NCI-H2107 treated with DMSO at 0.1 percent for 48 hours (cell line): Measurements from ENCODE around the gene NXNL1.
"Not testable (repeated sequence)": the region's sequence is repeated elsewhere in the genome, so short reads cannot be mapped to it uniquely, and the experiment has no call there.

Experiments used
- DNase-seq: peaks from one replicate; lab custom pipeline; 2025; ENCODE audit not compliant: unreplicated experiment; lab: John Stamatoyannopoulos, UW

The NXNL1 gene, protein sequence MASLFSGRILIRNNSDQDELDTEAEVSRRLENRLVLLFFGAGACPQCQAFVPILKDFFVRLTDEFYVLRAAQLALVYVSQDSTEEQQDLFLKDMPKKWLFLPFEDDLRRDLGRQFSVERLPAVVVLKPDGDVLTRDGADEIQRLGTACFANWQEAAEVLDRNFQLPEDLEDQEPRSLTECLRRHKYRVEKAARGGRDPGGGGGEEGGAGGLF

DNA sequence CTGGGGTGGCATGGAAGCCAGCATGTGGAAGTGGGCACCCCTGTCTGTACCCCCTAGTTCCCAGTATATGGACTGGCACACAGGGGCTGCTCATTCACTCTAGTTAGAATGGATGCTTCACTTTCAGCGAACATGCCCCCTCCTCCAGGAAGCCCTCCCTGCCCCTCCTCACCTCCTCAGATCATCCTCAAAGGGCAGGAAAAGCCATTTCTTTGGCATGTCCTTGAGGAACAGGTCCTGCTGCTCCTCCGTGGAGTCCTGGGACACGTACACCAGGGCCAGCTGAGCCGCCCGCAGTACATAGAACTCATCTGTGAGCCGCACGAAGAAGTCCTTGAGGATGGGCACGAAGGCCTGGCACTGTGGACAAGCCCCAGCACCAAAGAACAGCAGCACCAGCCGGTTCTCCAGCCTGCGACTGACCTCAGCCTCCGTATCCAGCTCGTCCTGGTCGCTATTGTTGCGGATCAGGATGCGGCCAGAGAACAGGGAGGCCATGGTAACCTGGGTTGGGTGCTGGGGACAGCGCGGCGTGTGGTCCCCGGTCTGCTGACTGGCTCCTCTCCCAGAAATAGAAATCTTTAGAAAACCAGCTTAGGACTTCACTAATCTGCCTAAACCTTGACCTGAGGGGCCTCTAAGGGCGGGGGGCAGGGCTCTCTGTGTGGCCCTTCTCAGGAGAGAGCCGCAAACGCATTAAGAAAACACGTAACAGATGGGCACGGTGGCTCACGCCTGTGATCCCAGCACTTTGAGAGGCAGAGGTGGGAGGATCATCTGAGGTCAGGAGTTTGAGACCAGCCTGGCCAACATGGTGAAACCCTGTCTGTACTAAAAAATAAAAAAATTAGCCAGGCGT, at the start of gene NXNL1:
TSS of gene NXNL1 (minus strand) at position 555 of the 859 bp plus-strand sequence. CDS start at position 498, 57 bp downstream.
- DNase-seq, result no peak

DNA sequence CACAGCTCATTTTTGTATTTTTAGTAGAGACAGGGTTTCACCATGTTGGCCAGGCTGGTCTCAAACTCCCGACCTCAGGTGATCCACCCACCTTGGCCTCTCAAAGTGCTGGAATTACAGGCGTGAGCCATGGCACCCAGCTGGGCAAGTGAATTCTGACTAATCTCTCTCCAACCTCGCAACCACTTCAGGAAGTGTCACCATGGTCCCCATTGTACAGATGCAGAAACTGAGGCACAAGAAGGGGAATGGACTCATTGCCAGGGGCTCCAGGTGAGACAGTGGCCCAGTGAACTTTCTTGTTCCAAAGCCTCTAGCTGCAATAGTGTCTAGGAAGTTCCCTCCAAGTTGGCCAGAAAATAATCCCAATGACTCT, 47.8 kb upstream of the NXNL1 start:
- DNase-seq, result not testable (repeated sequence)

- DNase-seq, result no peak
Observed at GRCh38 chr19:17506745-17507144, 46.0 kb upstream of the NXNL1 start.

GRCh38 chr19:17505223-17505622, 44.5 kb upstream of the NXNL1 start:
- no peak for DNase-seq

DNA sequence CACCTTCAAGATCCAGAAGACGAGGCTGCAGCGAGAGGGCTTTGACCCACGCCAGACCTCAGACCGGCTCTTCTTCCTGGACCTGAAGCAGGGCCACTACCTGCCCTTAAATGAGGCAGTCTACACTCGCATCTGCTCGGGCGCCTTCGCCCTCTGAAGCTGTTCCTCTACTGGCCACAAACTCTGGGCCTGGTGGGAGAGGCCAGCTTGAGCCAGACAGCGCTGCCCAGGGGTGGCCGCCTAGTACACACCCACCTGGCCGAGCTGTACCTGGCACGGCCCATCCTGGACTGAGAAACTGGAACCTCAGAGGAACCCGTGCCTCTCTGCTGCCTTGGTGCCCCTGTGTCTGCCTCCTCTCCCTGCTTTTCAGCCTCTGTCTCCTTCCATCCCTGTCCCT, 43.7 kb upstream of the NXNL1 start:
- no peak for DNase-seq

GRCh38 chr19:17504030-17504429, 43.3 kb upstream of the NXNL1 start:
- DNase-seq, result no peak

GRCh38 chr19:17503240-17503639, 42.5 kb upstream of the NXNL1 start:
- DNase-seq, result no peak

DNA sequence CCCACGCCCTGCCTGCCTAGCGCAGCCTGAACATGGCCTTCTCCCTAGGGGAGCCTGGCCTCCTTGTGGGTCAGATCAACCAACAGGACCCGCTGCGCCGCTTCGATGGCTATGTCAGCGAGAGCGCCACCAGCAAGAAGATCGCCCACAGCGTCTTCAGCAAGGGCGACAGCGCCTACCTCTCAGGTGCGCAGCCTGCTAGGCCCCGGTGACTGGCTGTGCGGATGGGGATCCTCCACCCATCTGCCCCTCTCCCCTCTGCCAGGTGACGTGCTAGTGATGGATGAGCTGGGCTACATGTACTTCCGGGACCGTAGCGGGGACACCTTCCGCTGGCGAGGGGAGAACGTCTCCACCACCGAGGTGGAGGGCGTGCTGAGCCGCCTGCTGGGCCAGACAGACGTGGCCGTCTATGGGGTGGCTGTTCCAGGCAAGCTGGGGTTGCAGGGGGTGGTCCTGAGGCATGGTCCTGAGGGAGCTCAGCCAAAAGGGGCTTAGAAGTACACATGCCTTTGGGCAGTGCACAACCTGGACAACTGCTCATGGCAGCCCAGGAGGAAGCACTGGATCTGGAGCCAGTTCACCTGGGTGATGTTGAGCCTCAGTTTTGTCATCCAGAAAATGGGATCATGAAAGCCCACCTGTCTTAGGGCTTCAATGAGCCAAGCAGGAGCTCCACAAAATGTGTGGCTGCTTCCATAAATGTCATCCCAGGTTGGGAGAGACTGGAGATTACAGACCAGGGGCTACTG, 39.9 kb upstream of the NXNL1 start:
- no peak for DNase-seq

GRCh38 chr19:17499648-17500446, 39.1 kb upstream of the NXNL1 start:
- DNase-seq, result no peak

DNA sequence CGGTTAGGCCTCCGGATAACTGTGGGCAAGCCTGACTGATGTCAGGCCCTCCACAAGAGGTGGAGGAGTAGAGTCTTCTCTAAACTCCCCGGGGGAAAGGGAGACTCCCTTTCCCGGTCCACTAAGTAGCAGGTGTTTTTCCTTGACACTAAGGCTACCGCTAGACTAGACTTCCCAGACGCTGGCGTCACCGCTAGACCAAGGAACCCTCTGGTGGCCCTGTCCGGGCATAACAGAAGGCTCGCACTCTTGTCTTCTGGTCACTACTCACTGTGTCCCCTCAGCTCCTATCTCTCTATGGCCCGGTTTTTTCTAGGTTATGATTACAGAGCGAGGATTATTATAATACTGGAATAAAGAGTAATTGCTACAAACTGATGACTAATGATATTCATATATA, 38.3 kb upstream of the NXNL1 start:
- not testable (repeated sequence) for DNase-seq

DNA sequence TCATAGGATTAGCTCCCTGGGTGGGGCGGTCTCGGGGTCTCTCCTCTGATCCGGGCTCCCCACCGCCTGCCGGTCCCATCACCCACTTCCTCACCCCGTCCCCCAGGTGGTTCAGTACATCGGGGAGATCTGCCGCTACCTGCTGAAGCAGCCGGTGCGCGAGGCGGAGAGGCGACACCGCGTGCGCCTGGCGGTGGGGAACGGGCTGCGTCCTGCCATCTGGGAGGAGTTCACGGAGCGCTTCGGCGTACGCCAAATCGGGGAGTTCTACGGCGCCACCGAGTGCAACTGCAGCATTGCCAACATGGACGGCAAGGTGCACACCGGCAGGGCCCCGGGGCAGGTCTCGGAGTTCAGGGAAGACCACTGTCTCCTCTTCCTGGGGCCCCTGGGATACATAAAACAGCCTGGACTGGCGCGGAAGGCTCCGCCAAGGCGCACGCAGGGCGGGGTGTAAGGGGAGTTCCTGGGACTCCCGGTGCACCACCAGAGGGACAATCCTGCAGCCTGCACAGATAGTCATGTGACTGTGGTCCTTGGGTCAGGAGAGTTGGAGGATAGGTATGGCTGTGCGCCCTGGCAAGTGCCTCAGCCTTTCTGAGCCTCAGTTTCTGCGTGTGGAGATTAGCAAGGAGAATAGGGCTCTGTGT, 36.5 kb upstream of the NXNL1 start:
- DNase-seq, result no peak

GRCh38 chr19:17496337-17496997, 35.7 kb upstream of the NXNL1 start:
- DNase-seq, result no peak

- DNase-seq, result no peak
Observed at GRCh38 chr19:17495639-17496296, 35.0 kb upstream of the NXNL1 start.

DNA sequence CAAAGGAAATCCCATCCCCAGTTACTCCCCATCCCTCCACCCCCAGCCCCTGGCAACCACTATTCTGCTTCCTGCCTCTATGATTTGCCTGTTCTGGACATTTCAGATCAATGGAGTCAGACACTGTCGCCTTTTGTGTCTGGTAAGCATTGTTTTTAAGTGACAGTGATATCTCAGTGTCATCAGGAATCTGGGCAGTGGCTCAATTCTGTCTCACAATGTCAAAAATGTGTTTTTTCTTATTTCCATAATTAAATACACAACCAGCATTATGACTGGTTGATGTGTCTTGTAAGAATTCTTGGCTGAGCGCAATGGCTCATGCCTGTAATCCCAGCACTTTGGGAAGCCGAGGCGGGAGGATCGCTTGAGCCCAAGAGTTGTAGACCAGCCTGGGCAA, 30.6 kb upstream of the NXNL1 start:
- DNase-seq, result no peak

DNA sequence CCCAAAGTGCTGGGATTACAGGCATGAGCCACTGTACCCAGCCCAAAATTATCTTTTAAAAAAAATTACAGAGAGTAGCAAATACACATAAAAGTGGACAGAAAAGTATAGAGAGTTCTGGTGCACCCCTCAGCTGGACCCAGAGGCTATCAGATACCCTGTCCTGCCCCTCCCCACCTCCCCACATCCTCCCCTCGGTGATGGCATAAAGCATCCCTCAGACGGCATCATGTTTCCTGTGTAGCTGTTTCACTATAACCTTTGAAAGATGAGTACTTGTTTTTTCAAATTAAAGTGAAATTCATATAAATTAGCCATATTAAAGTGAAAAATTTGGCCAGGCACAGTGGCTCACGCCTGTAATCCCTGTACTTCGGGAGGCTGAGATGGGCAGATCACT, 29.7 kb upstream of the NXNL1 start:
- no peak for DNase-seq

- DNase-seq, result no peak
Observed at GRCh38 chr19:17489392-17490030, 28.8 kb upstream of the NXNL1 start.

DNA sequence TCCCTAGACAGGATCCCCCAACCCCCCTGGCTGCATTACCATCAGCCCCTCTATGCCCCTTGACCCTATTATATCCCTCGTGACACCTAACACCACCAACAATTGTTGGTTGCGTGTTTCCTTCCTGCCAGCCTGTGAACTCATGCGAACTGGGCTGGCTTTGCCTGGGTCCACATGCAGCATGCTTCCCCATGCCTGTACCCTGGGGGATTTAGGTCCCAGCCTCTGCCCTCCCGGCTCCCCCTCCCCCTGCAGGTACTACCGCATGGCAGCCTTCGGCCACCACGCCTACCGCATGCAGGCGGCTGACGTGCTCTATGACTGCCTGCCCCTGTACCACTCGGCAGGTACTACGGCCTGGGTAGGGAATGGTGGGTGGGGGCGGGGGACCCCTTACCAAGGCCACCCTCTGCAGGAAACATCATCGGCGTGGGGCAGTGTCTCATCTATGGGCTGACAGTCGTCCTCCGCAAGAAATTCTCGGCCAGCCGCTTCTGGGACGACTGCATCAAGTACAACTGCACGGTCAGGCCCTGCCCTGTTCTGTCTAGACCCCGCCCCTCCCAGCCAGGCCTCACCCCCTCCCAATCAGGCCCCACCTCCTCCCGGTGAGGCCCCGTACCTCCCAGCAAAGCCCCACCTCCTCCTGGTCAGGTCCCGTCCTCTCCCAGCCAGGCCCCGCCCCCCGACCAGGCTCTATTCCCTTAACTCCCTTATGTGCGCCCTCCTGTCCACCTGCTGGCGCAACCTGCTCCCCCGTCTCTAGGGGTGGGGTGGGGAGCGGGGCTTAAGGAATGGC, 28.1 kb upstream of the NXNL1 start:
- no peak for DNase-seq
